HG03342 (cell line): ENCODE measurements around the gene CREB3L2.
"Not testable (repeated sequence)": the region's sequence is repeated elsewhere in the genome, so short reads cannot be mapped to it uniquely, and the experiment has no call there.

Experiments
- ATAC-seq: cut with Tn5 transposase; IDR thresholded peaks from one replicate; pipeline ENCODE4 v1.9.1; 2021; ENCODE audit warnings: mild to moderate bottlenecking, moderate library complexity; ENCODE audit not compliant: unreplicated experiment

Gene CREB3L2

DNA sequence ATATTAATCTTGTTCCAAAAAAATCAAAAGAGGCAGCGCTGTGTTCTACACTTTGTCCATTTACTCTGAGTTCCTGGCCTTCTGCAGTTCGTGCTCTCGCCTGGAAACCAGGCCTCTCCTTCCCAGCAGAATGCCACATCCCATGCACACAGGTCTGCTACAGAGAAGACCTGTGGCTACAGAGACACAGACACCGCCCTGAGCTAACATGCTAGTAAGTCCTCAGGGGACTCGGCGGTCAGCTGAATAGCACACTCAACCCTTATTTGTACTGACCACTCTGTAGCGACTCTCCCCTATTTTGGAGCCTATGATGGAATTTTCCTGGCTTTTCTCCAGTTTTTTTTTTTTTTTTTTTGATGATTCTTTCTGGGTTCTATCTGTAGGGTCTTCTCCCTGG lies 12.8 kb downstream of the CREB3L2 start:
- ATAC-seq, result no peak

DNA sequence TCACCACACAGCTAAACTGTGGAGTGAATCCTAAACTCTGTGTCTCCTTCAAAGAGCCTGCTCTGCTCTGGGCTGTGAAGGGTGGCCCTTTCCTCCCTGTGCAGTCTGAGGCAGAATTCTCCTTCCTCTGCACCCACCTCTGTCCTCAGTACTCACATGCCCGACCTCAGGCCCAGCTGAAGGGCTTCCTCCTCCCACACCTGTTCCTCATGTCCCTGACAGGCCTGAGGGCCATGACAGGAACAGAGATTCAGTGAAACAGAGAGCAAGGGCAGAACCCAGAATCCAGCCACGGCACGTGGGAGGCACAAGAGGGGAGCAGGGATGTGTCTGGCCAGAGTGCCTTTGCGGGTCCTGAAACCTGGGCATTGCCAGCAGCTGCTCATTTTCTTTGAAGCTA lies 13.9 kb downstream of the CREB3L2 start:
- peak; percentile 36 for ATAC-seq

- no peak for ATAC-seq
These were observed 14.3 kb downstream of the CREB3L2 start for GRCh38 chr7:137987563-137987962.

DNA sequence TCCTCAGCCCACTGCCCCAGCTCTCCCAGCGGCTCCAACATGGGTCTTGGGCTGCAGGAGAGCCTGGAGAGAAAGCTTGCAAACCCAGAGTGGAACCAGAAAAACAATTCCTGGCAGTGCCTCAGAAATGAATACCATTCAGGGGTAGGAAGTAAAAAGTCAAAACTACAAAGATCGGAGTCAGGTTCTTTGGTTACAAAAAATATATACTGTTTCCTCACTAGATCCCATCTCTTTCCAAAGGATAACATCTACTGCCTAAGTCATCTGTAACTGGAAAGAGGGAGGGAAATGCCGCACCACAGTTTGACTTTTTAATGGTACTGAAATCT lies 14.9 kb downstream of the CREB3L2 start:
- no peak for ATAC-seq

DNA sequence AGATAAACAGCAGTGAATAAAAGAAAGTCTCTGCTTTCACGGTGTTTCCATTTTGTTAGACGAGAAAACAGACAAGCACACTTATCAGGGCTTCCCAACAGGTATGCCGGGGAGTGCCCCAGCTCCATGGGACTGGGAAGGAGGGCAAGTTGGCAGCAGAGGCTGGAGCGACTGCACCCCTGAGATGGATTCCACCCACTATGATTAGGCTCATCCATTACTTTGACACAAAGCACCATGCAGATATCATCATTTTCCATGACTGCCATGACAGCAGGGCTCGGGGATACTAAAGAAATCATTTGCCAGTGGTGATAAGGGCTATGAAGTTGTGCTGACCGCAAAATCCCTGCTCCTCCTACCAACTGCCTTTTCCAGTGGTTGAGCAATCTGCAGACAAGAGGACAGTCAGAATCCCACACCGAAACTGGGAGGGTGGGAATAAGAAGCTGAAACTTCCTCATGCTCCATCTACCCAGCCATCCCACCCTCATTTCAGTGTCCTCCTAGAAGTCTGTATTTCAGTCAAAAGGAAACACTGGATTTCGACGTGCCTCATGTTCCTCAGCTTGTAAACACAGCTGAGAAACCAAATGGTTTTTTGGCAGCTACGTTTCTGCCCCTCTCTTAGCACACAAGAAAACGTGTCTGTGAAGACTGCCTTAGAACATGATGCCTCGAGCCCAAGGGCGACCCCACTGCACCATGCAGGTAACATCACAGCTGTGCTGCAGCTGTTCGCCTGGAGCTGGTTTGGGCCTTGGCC lies 15.5 kb downstream of the CREB3L2 start:
- no peak for ATAC-seq

DNA sequence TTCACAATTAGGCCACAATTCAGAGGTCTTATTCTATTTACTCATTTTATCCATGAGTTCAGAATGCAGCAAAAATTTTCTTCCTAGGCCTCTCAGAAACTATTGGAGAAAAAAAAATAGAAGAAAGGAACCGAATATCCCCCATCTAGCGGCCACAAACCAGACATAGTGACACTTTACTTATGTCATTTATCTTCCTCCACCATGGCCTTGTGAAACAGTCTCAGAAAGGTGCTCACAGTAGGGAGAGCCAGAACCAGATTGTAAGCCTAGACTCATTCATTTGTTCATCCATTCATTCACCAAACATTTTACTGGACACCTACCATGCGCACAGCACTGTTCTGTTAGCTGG lies 16.0 kb downstream of the CREB3L2 start:
- peak; percentile 56 for ATAC-seq

DNA sequence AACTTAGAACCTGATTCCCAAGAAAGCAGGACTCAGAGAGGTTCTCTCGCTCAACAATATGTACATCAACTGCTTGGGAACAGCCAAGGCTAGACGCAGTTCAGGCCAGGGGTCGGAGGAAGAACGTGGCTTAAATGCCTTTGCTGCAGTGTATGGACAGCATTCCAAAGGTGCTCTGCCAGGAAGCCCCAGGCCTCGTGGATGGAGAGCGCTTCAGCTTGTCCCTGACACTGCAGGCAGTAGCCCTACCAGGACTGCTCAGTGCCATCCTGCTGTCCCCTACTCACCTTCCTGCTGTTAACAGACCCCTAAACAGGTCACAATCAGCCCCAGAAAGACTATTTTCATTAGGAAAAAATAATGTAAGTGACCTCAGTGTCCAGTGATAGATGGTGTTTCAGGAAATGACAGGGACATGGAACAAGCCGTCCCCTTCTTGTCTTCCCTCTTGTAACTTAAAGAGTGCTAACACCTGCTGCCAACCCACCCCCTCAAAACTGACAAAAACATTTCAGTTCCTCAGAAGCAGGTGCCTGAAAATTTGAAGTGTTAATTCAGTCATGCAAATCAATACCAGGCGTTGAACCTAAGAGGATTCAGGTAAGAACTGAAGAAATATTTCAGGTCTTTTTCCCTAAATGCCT lies 16.5 kb downstream of the CREB3L2 start:
- peak; percentile 51 for ATAC-seq

GRCh38 chr7:137984181-137985041 lies 17.5 kb downstream of the CREB3L2 start:
- ATAC-seq, result no peak

GRCh38 chr7:137983323-137984008 lies 18.4 kb downstream of the CREB3L2 start:
- no peak for ATAC-seq

DNA sequence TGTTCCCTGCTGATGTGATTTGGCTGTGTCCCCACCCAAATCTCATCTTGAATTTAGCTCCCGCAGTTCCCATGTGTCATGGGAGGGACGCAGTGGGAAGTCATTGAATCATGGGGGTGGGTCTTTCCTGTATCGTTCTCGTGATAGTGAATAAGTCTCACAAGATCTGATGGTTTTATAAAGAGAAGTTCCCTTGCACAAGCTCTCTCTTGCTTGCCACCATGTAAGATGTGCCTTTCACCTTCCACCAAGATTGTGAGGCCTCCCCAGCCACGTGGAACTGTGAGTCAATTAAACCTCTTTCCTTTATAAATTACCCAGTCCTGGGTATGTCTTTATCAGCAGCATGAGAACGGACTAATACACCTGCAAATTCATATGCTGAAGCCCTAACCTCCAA lies 19.5 kb downstream of the CREB3L2 start:
- ATAC-seq, result not testable (repeated sequence)

DNA sequence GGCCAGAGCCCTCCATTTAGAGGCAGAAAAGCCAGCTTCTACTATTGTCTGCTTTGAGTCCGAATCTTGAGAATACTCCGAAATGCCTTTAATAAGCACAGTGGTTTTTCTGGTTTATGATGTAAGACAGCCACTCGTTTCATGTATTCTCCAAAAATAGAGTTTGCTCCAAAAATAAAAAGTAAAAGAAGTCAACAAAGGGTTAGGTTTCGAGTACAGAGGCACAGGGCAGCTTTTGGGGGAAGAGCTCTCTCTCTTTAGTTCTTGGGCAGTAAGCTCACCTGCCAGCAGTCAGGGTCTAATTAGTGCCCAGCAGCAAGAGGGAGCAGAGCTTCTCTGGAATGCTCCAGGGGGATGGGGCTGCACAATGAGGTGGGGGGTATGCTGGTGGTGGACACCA lies 20.2 kb downstream of the CREB3L2 start:
- peak; percentile 41 for ATAC-seq

DNA sequence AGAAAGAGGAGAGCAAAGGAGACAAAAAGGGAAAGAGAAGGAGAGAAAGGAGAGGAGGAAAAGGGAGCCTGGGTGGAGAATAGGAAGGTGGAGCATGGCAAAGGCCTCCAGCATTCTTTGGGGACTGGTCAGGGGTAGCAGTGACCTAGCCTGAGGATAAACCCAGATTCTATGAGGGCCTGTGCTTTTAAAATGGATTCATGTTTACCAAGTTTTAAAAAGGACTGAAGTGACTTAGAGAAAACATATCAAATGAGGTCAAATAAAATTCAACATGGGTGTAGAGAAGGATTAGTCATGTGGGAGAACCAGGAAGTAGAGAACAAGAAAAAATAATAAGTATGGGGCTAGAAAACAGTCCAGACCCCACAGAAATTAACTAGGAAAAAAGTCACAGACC lies 20.7 kb downstream of the CREB3L2 start:
- no peak for ATAC-seq

GRCh38 chr7:137980308-137980707 lies 21.6 kb downstream of the CREB3L2 start:
- ATAC-seq, result no peak

DNA sequence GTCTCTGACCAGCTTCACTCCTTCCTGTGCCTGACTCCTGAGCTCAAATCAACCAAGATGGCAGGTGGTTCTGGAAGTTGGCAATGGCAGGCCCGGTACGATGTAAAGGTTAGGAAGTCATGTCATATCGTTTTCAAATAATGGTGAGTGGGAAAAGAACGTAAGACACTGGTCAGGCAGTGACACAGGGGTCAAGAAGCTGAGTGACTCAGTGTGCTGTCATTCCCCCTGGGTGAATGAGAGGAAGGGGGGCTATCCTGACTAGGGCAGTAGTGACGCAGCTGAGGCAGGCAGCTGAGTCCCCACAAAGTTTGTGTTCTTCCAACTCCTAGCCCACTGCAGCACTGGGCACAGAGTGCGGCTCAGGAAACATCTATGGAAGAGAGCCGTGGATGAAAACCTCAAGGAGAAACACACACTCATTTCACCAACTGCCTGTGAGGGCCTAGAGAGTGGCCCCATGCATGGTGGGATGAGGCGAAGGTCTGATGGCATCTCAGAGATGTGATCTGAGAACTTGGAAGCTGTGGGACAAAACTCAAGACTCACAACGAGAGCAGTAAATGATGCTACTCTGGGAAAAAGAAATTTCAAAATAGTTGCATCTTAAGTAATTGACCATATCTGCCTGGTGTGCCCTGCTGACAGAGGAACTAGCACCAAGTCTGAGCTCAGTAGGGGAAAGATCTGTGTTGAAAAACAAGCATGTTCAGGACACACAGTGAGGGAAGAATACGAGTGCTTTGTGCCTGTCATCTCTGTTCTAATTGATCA lies 23.2 kb downstream of the CREB3L2 start:
- ATAC-seq, result no peak

DNA sequence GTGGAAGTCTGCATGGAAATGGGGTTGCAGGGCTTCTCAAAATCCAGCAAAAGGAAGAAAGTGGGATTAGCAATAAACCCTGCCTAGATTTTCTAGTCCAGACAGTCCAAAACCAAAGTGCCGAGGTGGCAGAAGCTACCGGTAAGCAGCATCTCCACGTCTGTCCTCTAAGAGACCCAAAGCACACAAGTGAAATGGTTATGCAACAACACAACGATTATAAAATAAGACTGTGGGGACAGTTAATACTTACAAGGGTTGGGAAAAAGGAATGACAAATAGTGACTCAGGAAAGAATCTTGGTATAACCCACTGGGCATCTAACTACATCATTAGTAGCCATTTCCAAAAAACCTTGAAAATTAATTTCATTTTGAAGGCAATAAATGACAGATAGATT lies 24.7 kb downstream of the CREB3L2 start:
- no peak for ATAC-seq

GRCh38 chr7:137976696-137977095 lies 25.2 kb downstream of the CREB3L2 start:
- ATAC-seq, result no peak

DNA sequence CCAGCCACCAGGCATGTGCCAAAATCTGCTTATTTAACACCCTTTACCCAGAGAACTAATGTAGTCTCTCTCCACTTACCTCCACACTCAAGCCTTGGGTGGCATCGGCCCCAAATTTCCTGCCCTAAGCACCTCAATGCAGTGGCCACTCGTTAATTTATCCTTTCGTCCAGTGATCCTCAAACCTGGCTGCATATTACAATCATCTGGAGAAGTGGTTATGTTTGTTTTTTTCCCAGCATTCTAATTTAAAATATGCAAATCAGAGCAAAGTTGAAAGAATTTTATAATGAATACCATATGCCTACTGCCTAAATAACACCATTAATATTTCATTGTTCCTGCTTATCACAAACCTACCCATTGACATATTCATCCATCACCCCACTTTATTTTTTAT lies 25.7 kb downstream of the CREB3L2 start:
- ATAC-seq, result no peak

GRCh38 chr7:137975768-137976167 lies 26.1 kb downstream of the CREB3L2 start:
- no peak for ATAC-seq

GRCh38 chr7:137975221-137975620 lies 26.7 kb downstream of the CREB3L2 start:
- peak; percentile 75 for ATAC-seq

DNA sequence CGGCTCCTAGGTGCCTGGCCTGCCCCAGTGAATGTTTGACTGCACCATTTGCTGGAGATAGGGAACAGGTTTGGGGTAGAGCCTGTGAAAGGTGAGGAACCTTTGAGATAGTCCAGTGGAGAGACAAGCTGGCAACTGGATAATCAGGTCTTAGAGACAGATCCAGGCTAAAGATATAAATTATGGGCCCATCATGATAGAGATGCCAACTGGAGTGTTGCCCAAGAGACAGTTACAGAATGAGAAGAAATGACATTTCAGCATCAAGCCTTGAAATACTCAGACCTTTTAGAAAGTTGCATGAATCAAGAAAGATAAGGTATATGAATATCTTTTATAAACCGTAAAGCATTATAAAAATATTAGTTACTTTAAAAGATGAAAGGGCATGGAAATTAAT lies 27.1 kb downstream of the CREB3L2 start:
- no peak for ATAC-seq
